Subcutaneous abdominal adipose tissue (tissue), 5 donors: ENCODE data around the gene NOX3.
A peak's percentile ranks its signal among the peaks of the same experiment; 100 is the strongest.

Experiments used
- H3K27ac ChIP-seq: one replicate; pipeline ENCODE4 v1.7.0; 2013; ENCODE audit warnings: low read depth, mild to moderate bottlenecking, inconsistent platforms, low read length, moderate library complexity
- H3K27me3 ChIP-seq, 5 donors: one replicate each; pipeline ENCODE4 v1.7.0; 2013; ENCODE audit warnings: low read length in 5 of 5, inconsistent platforms in 1 of 5; ENCODE audit not compliant: control insufficient read depth in 5 of 5, insufficient read depth in 4 of 5
- H3K36me3 ChIP-seq, 5 donors: one replicate each; pipeline ENCODE4 v1.7.0; 2013; ENCODE audit warnings: low read length in 5 of 5; ENCODE audit not compliant: control insufficient read depth in 5 of 5, insufficient read depth in 5 of 5
- H3K4me1 ChIP-seq, 5 donors: one replicate each; pipeline ENCODE4 v1.7.0; 2013; ENCODE audit warnings: low read length in 5 of 5, mild to moderate bottlenecking in 3 of 5, moderate library complexity in 1 of 5; ENCODE audit not compliant: control insufficient read depth in 5 of 5, insufficient read depth in 5 of 5
- H3K4me3 ChIP-seq, 5 donors: one replicate each; pipeline ENCODE4 v1.7.0; 2013; ENCODE audit warnings: low read length in 5 of 5, low read depth in 1 of 5
- H3K9ac ChIP-seq, 5 donors: one replicate each; pipeline ENCODE4 v1.7.0; 2013; ENCODE audit warnings: low read length in 5 of 5, mild to moderate bottlenecking in 4 of 5, moderate library complexity in 3 of 5
- H3K9me3 ChIP-seq, 5 donors: one replicate each; pipeline ENCODE4 v1.7.0; 2013; ENCODE audit warnings: low read length in 5 of 5; ENCODE audit not compliant: control insufficient read depth in 5 of 5
- donor health status: healthy.
- donor health status: healthy.
- donor health status: healthy.
- donor health status: healthy.
- donor health status: healthy.

NOX3 gene, protein sequence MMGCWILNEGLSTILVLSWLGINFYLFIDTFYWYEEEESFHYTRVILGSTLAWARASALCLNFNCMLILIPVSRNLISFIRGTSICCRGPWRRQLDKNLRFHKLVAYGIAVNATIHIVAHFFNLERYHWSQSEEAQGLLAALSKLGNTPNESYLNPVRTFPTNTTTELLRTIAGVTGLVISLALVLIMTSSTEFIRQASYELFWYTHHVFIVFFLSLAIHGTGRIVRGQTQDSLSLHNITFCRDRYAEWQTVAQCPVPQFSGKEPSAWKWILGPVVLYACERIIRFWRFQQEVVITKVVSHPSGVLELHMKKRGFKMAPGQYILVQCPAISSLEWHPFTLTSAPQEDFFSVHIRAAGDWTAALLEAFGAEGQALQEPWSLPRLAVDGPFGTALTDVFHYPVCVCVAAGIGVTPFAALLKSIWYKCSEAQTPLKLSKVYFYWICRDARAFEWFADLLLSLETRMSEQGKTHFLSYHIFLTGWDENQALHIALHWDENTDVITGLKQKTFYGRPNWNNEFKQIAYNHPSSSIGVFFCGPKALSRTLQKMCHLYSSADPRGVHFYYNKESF

DNA sequence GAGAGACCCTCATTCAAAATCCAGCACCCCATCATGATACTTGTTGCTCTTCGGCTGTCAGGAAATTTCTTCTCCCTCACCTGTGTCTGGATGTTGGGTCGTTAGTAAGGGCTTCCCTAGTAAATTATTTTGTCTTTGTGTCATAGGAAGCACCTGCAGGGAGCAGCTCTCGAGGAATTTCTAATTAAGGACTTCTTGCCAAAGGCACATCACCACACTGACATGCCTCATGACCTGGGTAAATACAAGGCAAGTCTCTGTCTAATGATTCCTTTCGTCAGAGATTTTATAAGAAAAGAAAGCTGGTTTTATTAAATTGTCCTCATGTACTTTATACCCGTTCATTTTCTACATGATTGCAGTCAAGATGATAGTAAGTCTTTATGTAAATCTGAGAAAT is at the start of gene NOX3:
Gene NOX3, minus strand, starts transcription at position 74 of the 400 bp plus-strand sequence. Its CDS starts 39 bp downstream, at position 35.
- Histone ChIP-seq H3K36me3 (no peaks in the 10 kb centered on the region), H3K4me3 (no peak within 1 kb of the TSS), H3K9ac (no peak within 1 kb of the TSS), H3K4me1 (no peaks in the 10 kb centered on the region), H3K27ac (no peak within 1 kb of the TSS), H3K27me3 (no peaks in the 10 kb centered on the region), H3K9me3 (no peaks in the 10 kb centered on the region)

DNA sequence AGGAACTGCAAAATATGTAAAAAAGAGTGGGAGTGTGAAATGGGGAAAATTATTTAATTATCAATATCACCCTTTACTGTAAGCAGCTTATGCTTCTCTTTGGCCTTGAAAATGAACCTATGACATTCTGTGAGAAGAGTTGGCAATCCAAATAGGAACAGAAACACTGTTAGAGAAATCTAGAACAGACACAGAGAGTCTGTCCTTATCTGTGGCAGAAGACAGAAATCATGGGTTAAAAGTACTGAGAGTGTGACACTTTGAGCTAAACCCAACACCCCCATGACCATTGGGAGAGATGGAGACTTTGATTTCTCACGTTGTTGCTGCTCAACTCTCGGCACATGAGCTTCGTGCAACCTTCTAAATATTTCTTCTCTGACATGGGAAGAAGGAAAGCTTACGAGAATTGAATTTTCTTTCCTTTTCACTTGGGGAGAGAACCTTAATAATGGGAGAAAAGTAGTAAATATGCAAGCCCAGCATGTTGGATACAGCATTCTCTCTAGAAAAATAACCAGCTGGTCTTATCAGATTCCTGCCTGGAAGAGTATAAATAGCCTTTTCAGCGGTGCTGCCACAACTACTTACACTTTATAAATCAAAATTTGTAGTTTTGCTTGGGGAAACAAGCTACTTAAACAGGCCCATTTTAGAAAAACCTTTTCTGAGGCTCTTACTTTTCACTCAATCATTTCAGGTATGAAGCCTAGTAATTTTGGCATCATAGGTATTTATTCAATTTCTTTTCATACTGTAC is 49.4 kb upstream of the NOX3 start:
- Histone ChIP-seq H3K36me3 (no peaks in the 10 kb centered on the region), H3K9me3 (no peaks in the 10 kb centered on the region), H3K27ac (no peak overlapping the region), H3K27me3 (no peaks in the 10 kb centered on the region), H3K4me3 (no peak overlapping the region), H3K9ac (no peak overlapping the region), H3K4me1 (no peaks in the 10 kb centered on the region)

DNA sequence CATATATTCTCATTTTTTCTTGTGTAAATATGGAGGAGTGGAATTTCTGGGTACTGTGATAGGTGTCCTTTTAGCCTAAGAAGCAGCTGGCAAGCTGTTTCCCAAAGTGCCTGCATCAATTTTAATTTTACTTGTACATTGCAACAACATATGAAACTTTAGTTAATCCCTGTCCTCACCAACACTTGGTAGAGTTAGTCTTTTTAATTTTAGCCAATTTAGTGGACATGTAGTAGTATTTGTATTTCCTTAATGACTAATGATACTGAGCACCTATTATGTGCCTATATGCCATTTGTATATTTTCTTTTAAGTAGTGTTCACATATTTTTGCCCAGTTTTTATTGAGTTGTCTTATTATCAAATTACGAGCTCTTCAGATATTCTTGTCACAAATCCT is 46.8 kb upstream of the NOX3 start:
- no peaks in the 10 kb centered on the region for H3K9me3 ChIP-seq
- no peaks in the 10 kb centered on the region for H3K4me1 ChIP-seq
- no peaks in the 10 kb centered on the region for H3K27me3 ChIP-seq
- H3K27ac ChIP-seq, result no peak overlapping the region
- no peak overlapping the region for H3K4me3 ChIP-seq
- H3K9ac ChIP-seq, result no peak overlapping the region
- H3K36me3 ChIP-seq, result no peaks in the 10 kb centered on the region

DNA sequence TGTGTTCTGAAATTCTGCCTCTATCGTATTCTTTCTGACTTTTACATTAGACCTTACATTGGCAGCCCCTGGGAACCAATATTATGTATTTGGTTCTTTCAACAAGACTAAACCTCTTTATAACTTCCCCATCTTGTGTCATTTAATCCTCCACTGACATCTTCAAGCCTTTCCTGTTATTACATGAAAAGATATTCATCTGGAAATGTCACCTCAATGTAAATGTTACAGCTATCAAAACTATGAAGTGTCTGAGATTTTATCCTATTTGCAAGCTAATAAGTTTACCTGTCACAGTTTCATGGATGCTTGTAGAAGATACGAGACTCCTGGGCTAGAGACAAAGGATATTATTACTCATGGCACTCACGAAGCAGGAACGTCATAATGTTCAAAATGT is 43.9 kb upstream of the NOX3 start:
- Histone ChIP-seq H3K9me3 (no peaks in the 10 kb centered on the region), H3K9ac (no peak overlapping the region), H3K36me3 (no peaks in the 10 kb centered on the region), H3K27ac (no peak overlapping the region), H3K4me1 (peaks cover 0 to 6% (median 4%) of the 10 kb centered on the region in 5 donors), H3K4me3 (no peak overlapping the region), H3K27me3 (no peaks in the 10 kb centered on the region)

DNA sequence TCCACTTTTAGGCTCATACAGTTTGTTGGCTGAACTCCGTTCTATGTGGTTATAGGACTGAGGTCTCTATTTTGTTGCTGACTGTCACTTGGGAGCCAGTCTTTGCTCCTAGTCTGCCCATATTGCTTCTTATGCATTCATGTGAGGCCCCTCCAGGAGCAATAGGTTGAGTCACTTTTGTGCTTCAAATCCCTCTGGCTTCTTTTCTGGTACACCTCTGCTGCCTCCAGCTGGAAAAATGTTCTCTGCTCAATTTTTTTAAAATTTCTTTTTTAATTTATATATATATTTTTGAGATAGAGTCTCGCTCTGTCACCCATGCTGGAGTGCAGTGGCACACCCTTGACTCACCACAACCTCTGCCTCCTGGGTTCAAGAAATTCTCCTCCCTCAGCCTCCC is 42.7 kb upstream of the NOX3 start:
- Histone ChIP-seq H3K27ac (no peak overlapping the region), H3K27me3 (no peaks in the 10 kb centered on the region), H3K4me1 (peaks cover 0 to 6% (median 4%) of the 10 kb centered on the region in 5 donors), H3K36me3 (no peaks in the 10 kb centered on the region), H3K9ac (no peak overlapping the region), H3K9me3 (no peaks in the 10 kb centered on the region), H3K4me3 (no peak overlapping the region)

DNA sequence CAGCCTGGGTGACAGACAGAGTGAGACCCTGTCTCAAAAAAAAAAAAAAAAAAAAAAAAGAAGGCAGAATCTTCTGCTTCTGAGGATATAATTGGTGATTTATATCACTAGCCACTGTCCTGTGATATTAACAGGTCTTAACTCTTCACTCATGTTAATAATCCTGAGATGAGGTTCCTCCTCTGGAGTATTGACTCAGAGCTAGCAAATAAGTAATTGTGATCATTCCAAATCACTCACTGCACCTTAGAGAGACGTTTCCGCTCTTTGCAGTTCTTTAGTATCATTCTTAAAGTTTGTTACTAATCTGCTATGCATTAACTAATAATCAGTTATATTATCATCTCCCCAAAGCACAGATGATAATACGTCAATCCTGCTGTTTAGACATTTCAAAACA is 41.6 kb upstream of the NOX3 start:
- Histone ChIP-seq H3K9me3 (no peaks in the 10 kb centered on the region), H3K4me3 (no peak overlapping the region), H3K9ac (no peak overlapping the region), H3K27me3 (no peaks in the 10 kb centered on the region), H3K4me1 (peaks cover 0 to 6% (median 4%) of the 10 kb centered on the region in 5 donors), H3K27ac (no peak overlapping the region), H3K36me3 (no peaks in the 10 kb centered on the region)

DNA sequence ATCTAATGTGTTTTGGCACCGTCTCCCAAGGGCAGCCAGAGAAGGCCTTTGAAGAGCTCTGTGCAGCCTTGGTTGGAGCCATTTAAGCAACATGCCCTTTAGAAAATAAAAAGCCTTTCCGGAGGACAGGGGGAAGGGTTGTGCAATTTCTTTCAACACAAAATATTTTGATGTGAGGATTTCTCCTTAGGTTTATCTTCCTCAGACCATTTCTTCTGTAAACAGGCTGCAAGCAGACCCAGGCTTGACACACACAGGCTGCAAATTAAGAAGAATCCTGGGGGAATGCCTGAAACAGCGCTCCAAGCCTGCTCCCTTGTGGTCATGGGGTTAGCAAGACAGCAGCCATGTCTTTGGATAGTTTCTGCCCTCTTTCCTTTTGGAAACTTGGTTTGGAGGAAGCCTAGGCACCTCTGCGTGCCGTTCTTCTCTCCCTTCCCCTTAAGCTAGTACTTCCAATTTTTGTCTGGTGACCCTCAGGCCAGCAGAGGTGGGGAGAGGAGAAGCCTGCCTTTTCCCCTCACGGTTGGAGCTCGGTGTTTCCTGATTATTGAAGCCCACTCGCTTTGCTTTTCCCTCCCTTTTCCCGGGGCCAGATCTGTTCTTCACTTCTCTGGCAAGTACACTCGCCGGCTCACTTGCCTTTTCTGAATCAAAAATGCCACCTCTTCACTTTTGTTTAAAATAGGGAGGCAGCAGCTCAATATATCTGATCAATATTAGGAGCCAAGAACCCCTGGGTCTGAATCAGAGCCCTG is 39.6 kb upstream of the NOX3 start:
- peaks cover 0 to 6% (median 4%) of the 10 kb centered on the region in 5 donors for H3K4me1 ChIP-seq
- no peaks in the 10 kb centered on the region for H3K27me3 ChIP-seq
- H3K9me3 ChIP-seq, result no peaks in the 10 kb centered on the region
- H3K4me3 ChIP-seq, result no peak overlapping the region
- H3K36me3 ChIP-seq, result no peaks in the 10 kb centered on the region
- H3K27ac ChIP-seq, result no peak overlapping the region
- no peak overlapping the region for H3K9ac ChIP-seq

DNA sequence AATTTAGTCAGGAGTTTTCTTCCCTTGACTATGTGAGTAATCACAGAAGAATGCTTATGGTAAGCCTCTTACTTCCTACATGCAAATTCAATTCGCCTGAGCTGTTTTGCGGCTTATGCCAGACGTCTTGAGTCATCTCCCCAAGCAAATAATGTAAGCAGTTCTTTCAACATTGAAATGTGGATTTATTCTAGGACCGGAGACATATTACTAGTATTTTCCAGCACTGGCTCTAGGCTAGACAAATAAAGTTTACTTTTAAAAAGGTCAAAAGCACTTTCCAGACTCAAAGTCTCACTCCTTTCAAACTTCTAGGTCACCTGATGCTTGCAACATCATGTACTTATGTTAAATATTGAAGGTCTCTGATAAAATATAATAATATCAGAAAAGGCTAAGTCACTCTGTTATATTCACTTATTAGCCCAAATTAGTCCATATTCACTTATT is 38.1 kb upstream of the NOX3 start:
- peaks cover 0 to 6% (median 4%) of the 10 kb centered on the region in 5 donors for H3K4me1 ChIP-seq
- H3K4me3 ChIP-seq, result no peak overlapping the region
- no peaks in the 10 kb centered on the region for H3K27me3 ChIP-seq
- H3K9me3 ChIP-seq, result no peaks in the 10 kb centered on the region
- H3K36me3 ChIP-seq, result no peaks in the 10 kb centered on the region
- H3K27ac ChIP-seq, result peak overlapping the region; percentile 37
- H3K9ac ChIP-seq, result no peak overlapping the region

DNA sequence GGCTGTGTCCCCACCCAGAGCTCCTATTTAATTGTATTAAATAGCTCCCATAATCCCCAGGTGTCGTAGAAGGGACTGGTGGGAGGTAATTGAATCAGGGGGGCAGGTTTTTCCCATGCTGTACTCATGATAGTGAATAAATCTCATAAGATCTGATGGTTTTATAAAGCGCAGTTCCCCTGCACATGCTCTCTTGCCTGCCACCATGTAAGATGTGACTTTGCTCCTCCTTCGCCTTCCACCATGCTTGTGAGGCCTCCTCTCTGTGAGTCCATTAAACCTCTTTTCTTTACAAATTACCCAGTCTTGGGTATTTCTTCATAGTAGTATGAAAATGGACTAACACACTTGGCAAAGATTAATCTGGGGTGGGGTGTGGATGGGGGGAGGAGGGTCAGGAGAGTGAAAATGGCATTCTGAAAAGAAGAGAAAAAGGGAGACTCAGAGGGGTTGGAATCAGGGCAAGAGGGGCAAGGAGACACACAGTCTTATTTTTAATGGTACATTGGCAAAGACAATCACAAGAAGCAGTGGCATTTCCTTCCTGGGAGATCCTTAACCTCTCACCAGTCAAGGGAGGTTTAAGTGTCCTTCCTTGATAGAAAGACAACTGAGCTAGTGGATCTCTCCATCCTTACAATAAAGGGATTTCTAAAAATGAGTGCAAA is 37.5 kb upstream of the NOX3 start:
- no peak overlapping the region for H3K9ac ChIP-seq
- no peaks in the 10 kb centered on the region for H3K9me3 ChIP-seq
- peaks cover 0 to 6% (median 4%) of the 10 kb centered on the region in 5 donors for H3K4me1 ChIP-seq
- H3K36me3 ChIP-seq, result no peaks in the 10 kb centered on the region
- no peak overlapping the region for H3K4me3 ChIP-seq
- no peaks in the 10 kb centered on the region for H3K27me3 ChIP-seq
- peak overlapping the region; percentile 20 for H3K27ac ChIP-seq
